ENCODE data around the gene CD38.

DNA sequence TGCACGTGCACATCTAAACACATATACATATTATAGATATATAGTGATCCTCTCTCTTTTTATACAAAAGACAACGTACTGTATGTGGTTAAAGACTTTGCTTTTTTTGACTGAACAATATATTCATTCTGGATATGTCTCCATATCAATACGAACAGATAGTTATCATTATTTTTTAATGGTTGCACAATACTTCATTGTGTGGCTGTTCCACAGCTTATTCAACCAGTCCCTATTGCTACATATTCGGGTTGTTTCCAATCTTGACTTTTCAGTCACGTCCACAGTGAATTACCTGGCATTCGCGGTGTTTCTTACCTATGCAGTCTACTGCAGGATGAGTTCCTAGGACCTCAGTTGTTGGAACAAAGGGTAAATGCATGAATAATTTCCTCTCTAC, 107.3 kb downstream of the CD38 start:
- TF ChIP-seq CTCF (IDR thresholded peaks at IDR 0.05) (no peak), POLR2AphosphoS5 (IDR thresholded peaks at IDR 0.05) (no peak)
